GM21723 (cell line): Measurements from ENCODE around the gene INTS15.

Experiments used
- ATAC-seq: cut with Tn5 transposase; IDR thresholded peaks from one replicate; pipeline ENCODE4 v1.9.1; 2021; ENCODE audit warnings: mild to moderate bottlenecking, moderate library complexity; ENCODE audit not compliant: unreplicated experiment

INTS15 gene

DNA sequence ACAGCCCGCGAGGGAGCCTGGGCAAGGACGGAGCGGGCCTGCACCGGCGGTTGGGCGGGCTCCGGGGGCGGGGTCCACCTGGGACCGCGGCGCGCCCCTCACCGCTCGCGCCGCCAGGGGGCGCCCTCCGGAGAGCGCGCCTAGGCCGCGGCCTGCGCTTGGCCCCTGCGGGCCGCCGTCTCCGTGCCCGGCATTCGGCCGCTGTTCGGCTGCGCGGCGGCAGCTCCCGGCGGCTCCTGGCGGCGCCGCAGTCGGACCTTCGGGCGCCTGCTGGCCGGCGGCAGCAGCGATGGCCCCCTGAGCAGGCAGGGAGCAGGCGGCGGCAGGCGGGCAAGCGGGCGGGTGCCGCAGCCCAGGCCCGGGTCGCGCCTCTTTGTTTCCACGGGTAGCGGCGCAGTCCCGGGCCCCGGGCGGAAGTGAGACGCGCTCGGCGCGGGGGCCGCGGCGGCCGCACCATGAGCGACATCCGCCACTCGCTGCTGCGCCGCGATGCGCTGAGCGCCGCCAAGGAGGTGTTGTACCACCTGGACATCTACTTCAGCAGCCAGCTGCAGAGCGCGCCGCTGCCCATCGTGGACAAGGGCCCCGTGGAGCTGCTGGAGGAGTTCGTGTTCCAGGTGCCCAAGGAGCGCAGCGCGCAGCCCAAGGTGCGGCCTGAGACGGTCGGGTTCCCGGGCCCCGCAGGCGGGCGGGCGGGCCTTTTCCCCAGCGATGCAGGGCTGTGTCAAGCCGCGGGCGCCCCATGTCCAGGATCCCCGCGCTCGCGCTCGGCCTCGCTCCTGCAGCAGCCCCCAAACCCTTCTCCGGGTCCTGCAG is at the start of gene INTS15:
Gene INTS15, plus strand, starts transcription at position 193 of the 816 bp plus-strand sequence. Its CDS starts 263 bp downstream, at position 456.
- peak; percentile 88 for ATAC-seq

- no peak for ATAC-seq
Measured at GRCh38 chr7:6542368-6542767, 47.5 kb upstream of the INTS15 start.

DNA sequence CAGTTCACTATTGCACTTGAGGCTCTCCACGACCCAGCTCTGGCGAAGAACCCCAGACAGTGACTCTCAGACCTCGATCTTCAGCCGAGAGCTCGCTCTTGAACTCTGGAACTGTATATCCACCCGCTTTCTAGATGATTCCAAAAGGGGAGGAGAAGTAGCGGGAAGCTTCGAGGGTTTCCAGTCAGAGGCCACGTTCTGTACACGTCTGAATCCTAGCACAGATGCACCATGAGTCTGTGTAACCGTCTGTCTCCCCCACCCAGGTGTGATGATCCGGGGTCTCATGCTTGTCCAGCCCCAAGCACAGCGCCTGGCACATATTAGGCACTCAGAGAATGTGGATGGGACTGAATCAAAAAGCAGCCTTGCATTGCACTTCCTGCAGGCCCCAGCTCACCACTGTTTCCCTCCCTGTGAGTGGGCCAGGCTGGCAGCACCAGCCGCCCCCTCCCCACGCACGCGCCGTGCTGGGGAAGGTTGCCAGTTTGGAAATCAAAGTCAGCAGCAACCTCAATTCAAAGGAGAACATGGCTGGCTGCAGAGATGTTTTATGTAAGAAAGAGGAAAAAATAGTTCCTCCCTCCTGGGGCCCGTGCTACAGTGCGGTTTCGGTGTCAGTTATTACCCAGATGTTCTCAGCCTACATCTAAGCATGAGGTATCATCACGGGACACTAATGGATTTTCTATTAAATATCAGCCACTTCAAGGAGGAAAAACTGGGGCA is 44.3 kb upstream of the INTS15 start:
- no peak for ATAC-seq

DNA sequence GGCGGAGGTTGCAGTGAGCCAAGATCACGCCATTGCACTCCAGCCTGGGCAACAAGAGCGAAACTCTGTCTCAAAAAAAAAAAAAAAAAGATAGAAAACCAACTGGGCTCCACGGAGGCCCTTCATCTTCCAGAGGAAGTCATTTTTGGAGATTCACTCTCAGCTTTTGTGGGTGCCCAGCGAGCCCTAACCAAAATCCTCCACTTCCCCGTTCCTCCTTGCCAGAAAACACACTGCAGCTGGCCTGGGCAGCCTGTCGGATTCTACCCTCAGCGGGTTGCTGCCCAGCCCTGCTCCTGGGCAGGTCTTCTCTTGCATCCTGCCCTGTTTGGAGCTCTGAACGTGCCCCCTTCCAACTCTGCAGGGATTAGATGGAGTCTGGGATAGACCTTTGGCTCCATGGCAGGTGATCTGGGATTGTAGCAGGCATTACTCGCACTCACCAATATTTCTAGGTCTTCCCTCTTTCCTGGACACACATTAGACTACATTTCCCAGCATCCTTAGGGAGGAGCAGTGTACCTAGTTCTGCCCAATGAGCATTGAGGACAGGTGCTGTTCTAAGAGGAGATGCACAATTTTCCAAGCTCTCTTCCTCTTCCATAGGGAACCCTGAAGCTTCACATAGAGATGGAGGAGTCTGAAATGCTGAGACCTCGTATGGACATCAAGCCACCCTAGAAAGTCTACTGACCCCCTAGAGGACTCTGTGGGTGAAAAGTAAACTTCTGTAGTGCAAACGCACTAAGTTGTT is 43.1 kb upstream of the INTS15 start:
- no peak for ATAC-seq

GRCh38 chr7:6547400-6547799 is 42.4 kb upstream of the INTS15 start:
- ATAC-seq, result no peak

DNA sequence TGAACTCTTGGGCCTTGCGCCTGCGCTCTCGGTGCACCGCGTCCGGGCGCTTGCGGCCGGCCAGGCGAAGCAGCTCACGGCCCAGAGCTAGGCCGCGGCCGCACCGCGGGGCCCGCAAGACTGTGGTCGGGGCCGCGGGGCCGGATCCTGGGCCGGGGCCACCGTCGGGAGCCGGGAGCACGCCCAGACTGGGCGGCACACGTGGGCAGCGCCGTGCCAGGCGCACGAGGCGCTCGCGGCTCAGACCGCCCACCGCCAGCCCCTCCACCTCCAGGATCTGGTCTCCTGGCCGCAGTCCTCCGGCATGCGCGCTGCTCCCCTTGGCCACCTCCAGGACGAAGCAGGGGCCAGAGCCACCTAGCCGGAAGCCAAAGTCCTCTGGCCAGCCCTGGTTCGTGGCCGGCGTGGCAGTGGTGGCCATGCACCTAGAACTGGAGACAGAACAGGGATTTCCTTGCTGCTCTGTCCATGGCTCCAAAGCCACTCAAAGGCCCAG is 38.8 kb upstream of the INTS15 start, which contains the start of gene GRID2IP:
Gene GRID2IP, minus strand, starts transcription at position 446 of the 496 bp plus-strand sequence. Its CDS starts 25 bp downstream, at position 421.
- no peak for ATAC-seq

DNA sequence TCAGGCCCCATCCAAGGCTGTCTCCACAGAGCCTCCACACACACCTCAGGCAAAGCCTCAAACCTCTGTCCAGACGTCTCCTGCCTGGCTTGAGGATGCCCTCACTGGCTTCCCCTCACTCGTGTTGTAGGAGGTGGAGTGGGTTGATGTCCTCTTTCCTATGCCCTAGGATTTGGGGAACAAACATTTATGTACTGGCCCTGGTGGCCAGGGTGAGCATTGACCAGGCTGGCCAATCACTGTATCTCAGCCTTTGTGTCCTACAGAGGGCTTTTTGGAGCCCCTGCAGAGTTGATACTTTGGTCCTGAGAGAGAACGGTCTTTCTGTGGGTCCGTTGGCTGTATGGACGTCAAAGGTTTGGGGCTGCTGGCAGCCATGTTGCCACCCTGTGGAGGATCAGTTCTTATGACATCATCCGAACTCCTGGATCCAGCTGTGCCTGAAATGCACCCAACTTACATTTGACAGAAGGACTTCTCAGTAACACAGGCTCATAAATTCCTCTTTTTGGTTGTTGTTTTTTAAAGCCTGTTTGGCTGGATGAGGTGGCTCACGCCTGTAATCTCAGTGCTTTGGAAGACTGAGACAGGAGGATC is 36.3 kb upstream of the INTS15 start:
- no peak for ATAC-seq

DNA sequence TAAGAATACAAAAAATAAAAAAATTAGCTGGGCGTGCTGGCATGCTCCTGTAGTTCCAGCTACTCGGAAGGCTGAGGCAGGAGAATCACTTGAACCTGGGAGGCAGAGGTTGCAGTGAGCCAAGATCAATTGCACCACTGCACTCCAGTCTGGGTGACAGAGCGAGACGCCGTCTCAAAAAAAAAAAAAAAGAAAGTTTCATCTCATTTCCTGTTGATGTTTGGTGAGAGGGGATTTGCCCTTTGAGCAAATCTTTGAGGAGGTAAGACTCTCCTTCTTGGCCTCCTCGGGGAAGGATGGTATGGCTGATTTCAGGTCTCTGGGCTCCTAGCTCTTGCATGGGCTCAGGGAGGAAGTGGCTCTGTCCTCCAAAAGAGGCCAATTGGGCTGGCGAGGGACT is 35.0 kb upstream of the INTS15 start:
- no peak for ATAC-seq

- no peak for ATAC-seq
Measured at GRCh38 chr7:6556196-6556595, 33.6 kb upstream of the INTS15 start.

- ATAC-seq, result no peak
Measured at GRCh38 chr7:6558837-6559236, 31.0 kb upstream of the INTS15 start.

- ATAC-seq, result no peak
Measured at GRCh38 chr7:6559896-6560295, 29.9 kb upstream of the INTS15 start.

DNA sequence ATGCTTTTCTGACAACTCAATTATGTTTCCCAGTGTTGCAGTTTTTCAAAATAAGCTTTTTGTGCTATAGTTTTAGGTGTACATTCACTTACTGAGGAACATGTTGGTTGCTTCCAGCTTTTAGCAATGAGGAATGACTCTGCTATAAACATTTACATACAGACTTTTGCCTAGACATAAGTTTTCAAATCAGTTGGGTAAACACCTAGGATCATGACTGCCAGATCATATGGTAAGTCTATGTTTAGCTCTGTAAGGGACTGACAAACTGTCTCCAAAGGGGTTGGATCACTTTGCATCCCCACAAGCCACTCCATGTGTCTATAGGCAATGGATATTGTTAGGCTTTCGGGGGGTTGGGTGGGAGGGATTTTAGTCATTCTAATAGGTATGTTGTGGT is 27.7 kb upstream of the INTS15 start:
- ATAC-seq, result no peak

GRCh38 chr7:6563936-6564770 is 25.7 kb upstream of the INTS15 start:
- ATAC-seq, result no peak

GRCh38 chr7:6565655-6566054 is 24.2 kb upstream of the INTS15 start:
- ATAC-seq, result no peak

DNA sequence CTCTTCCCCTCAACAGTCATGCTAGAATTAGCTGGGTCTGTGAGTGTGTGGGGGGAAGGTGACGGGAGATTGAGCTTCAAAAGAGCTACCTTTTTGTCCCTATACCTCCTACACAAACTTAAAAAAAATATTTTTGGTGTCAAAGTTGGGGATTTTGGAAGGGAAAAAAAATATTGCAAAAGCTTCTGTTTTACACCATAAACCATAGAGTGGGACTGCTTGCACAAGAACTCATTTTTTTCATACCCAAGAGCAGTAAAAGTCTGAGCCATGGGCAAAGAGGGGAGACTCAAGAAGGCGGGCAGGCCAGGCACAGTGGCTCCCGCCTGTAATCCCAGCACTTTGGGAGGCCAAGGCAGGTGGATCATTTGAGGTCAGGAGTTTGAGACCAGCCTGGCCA is 21.9 kb upstream of the INTS15 start:
- ATAC-seq, result no peak

GRCh38 chr7:6571160-6571779 is 18.6 kb upstream of the INTS15 start:
- ATAC-seq, result no peak

DNA sequence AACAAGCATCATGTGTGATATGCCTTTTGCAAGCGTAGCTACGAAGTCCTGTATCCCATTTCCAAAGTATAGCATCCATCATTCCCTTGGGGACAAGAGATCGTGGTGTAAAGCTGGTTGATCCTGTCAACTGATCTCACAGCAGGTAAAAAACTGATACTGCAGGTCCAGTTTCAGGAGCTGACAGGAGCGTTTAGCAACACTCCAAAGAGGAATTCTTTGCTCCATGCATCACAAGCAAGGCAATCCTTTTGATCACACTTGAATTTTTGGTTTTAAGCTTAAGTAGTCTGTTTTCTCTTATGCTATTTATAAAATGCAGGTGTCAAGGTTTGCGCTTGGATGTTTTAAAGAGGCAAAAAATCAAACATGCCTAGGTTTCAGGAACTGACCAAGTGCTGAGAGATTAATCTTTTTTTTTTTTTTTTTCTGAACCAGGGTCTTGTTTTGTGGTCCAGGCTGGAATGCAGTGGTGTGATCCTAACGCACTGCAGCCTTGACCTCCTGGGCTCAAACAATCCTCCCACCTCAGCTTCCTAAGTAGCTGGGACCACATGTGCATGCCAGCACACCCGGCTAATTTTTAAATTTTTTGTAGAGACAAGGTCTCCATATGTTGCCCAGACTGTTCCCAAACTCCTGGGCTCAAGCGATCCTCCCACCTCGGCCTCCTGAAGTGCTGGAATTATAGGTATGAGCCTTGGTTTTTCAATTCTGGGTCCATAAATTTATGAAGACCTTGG is 14.4 kb upstream of the INTS15 start:
- ATAC-seq, result no peak

- ATAC-seq, result no peak
Measured at GRCh38 chr7:6576024-6576866, 13.6 kb upstream of the INTS15 start.
